GM12878 (cell line): Measurements from ENCODE around the gene AQP5. TPM values are rescaled to one million over a fixed set of nuclear protein-coding genes. Genes with fewer than 3 reads are reported as not detected.

Experiments used
- ATAC-seq: fragments of 200-7000 bp; cut with Tn5 transposase; 3 replicates; pipeline ENCODE4 v1.9.1; 2020; ENCODE audit warnings: mild to moderate bottlenecking, moderate library complexity
- BruUV-seq: library from RNA; stranded (reverse); fragments of 400-500 nt; replicated peaks from 2 replicates; lab custom pipeline; 2021; lab: Mats Ljungman, UMichigan
- CTCF ChIA-PET: fragments of 300-600 bp; sonication (Branson Sonifier 250); formaldehyde crosslinking; extraction: SDS; loops from one replicate; lab custom pipeline; 2021; ENCODE audit warnings: inconsistent platforms; lab: Yijun Ruan, JAX
- POLR2A ChIA-PET: fragments of 350-600 bp; formaldehyde crosslinking; extraction: SDS; loops from one replicate; lab custom pipeline; 2021; ENCODE audit warnings: inconsistent platforms; lab: Charles Lee
- RAD21 ChIA-PET: fragments of 300-600 bp; sonication (Branson Sonifier 250); formaldehyde crosslinking; loops from one replicate; lab custom pipeline; 2023; ENCODE audit warnings: antibody characterized with exemption; ENCODE audit not compliant: unreplicated experiment; lab: Charles Lee
- SMC1A ChIA-PET: fragments of 300-600 bp; sonication (Branson Sonifier 250); formaldehyde crosslinking; loops from one replicate; lab custom pipeline; 2023; ENCODE audit not compliant: unreplicated experiment, uncharacterized antibody; lab: Charles Lee
- DNase-seq: peaks from one replicate; pipeline ENCODE4 v3.0.0-alpha.2; 2011; ENCODE audit warnings: low read depth, low spot score
- FAIRE-seq: peaks from 3 replicates; lab custom pipeline; 2011; peaks lifted over from hg19 to GRCh38; lab: Jason Lieb, UNC
- H2AFZ ChIP-seq: 2 replicates; pipeline ENCODE4 v1.6.0; 2011; ENCODE audit warnings: low read depth, low read length, control low read depth; ENCODE audit not compliant: control insufficient read depth
- H3K27ac ChIP-seq: 2 replicates; pipeline ENCODE4 v1.5.1; 2011; ENCODE audit warnings: control low read depth; ENCODE audit not compliant: control insufficient read depth, insufficient read depth
- H3K27me3 ChIP-seq, 2 experiments: replicated peaks in 1 of 2; 2 replicates each; pipeline versions ENCODE4 v1.6.0 to v1.6.1; 2011; ENCODE audit warnings: low read length in 1 of 2; ENCODE audit not compliant: control insufficient read depth in 2 of 2, insufficient read depth in 2 of 2
- H3K36me3 ChIP-seq, 2 experiments: 2 replicates each; pipeline ENCODE4 v1.5.1; 2011; ENCODE audit warnings: low read length in 1 of 2; ENCODE audit not compliant: control insufficient read depth in 2 of 2, insufficient read depth in 2 of 2
- H3K4me1 ChIP-seq: 2 replicates; pipeline ENCODE4 v1.6.1; 2011; ENCODE audit warnings: mild to moderate bottlenecking, low read length, moderate library complexity, mixed read lengths; ENCODE audit not compliant: control insufficient read depth, insufficient read depth
- H3K4me2 ChIP-seq: 2 replicates; pipeline ENCODE4 v1.6.0; 2011; ENCODE audit warnings: control low read depth; ENCODE audit not compliant: control insufficient read depth, insufficient read depth
- H3K4me3 ChIP-seq: fragments of 200-600 bp; sonication (generic); 2 replicates; pipeline ENCODE4 v1.5.1; 2016
- H3K79me2 ChIP-seq: 2 replicates; pipeline ENCODE4 v1.6.0; 2011; ENCODE audit warnings: low read length; ENCODE audit not compliant: control insufficient read depth, insufficient read depth
- H3K9ac ChIP-seq: 2 replicates; pipeline ENCODE4 v1.8.0; 2011; ENCODE audit warnings: low read length, control low read depth, mixed read lengths; ENCODE audit not compliant: control insufficient read depth, insufficient read depth
- H3K9me3 ChIP-seq: replicated peaks from 3 replicates; pipeline ENCODE4 v1.5.1; 2011; ENCODE audit warnings: mild to moderate bottlenecking, low read length; ENCODE audit not compliant: control insufficient read depth, insufficient read depth
- H4K20me1 ChIP-seq: 2 replicates; pipeline ENCODE4 v1.6.0; 2011; ENCODE audit not compliant: control insufficient read depth, insufficient read depth
- CBFB ChIP-seq: IDR thresholded peaks from 2 replicates; pipeline ENCODE4 v1.6.1; 2016; ENCODE audit warnings: antibody characterized with exemption, low read depth
- CTCF ChIP-seq, 3 experiments: IDR thresholded peaks in 2 of 3; conservative IDR thresholded peaks in 1 of 3; 2 replicates each; pipeline ENCODE4 v1.5.1; 2011; ENCODE audit warnings: low read depth in 3 of 3, low read length in 3 of 3, mild to moderate bottlenecking in 3 of 3, control low read depth in 2 of 3, moderate library complexity in 2 of 3, inconsistent platforms in 1 of 3, mixed read lengths in 1 of 3; ENCODE audit not compliant: control insufficient read depth in 2 of 3, insufficient read depth in 1 of 3; ENCODE audit errors: extremely low read depth in 1 of 3
- EGR1 ChIP-seq, 2 experiments: IDR thresholded peaks; 1 replicate in 1 of 2; 2 replicates in 1 of 2; pipeline ENCODE4 v1.6.1; 2011 to 2012; ENCODE audit warnings: low read depth in 2 of 2, low read length in 2 of 2, borderline replicate concordance in 1 of 2, mild to moderate bottlenecking in 1 of 2, moderate library complexity in 1 of 2
- ETV6 ChIP-seq, 2 experiments: fragments of 450-650 bp in 1 of 2; IDR thresholded peaks in 1 of 2; conservative IDR thresholded peaks in 1 of 2; 2 replicates each; pipeline ENCODE4 v1.6.1; 2014; ENCODE audit warnings: antibody characterized with exemption in 1 of 2, borderline replicate concordance in 1 of 2, low read depth in 1 of 2, mild to moderate bottlenecking in 1 of 2, moderate library complexity in 1 of 2
- POU2F2 ChIP-seq: IDR thresholded peaks from 3 replicates; pipeline ENCODE4 v1.6.1; 2011; ENCODE audit warnings: low read depth, mild to moderate bottlenecking, low read length, borderline replicate concordance
- SIX5 ChIP-seq: IDR thresholded peaks from 2 replicates; pipeline ENCODE4 v1.6.1; 2011; ENCODE audit warnings: mild to moderate bottlenecking, low read depth, low read length, moderate library complexity; ENCODE audit not compliant: severe bottlenecking
- YBX1 ChIP-seq: fragments of 450-650 bp; IDR thresholded peaks from 2 replicates; pipeline ENCODE4 v1.6.1; 2016; ENCODE audit warnings: antibody characterized with exemption
- ZBTB11 ChIP-seq: fragments of 450-650 bp; formaldehyde crosslinking; IDR thresholded peaks from 2 replicates; pipeline ENCODE4 v1.5.0; 2022; ENCODE audit warnings: mild to moderate bottlenecking, missing genetic modification characterization
- ZSCAN29 ChIP-seq: fragments of 450-650 bp; IDR thresholded peaks from 2 replicates; pipeline ENCODE4 v1.6.1; 2017; ENCODE audit warnings: mild to moderate bottlenecking, moderate library complexity
- WGBS: methylation state at CpG from one replicate; pipeline ENCODE4 v1.1.6; 2016; ENCODE audit warnings: low lambda C conversion rate; ENCODE audit not compliant: insufficient replicate concordance, insufficient coverage; ENCODE audit errors: missing lambda C conversion rate; 5-methylcytosine and 5-hydroxymethylcytosine counted together
- in situ Hi-C: fragments of 300-500 bp; cut with MboI; formaldehyde crosslinking; loops from 9 replicates; pipeline ENCODE4 v1.14.3; 2018; ENCODE audit warnings: mixed read lengths
- intact Hi-C: fragments of 100-400 bp; cut with micrococcal nuclease; formaldehyde crosslinking; loops from one replicate; pipeline ENCODE4 v1.14.2; 2022; ENCODE audit not compliant: unreplicated experiment
- polyA plus RNA-seq, 11 experiments: library from polyadenylated mRNA; depleted of rRNA in 4 of 11; unstranded in 6 of 11; stranded (reverse) in 5 of 11; fragments of >200 nt; fragmentation: Nextera tagmentation in 4 of 11; fragmentation: Illumina TruSeq in 1 of 11; extraction: Ambion mirVana in 4 of 11; extraction: Trizol in 1 of 11; gene quantifications; 1 replicate in 1 of 11; 2 replicates in 10 of 11; pipeline versions ENCODE4 v1.2.1 to v1.2.3, GENCODE V29; 2011 to 2016; ENCODE audit warnings: inconsistent platforms in 2 of 11, missing spikeins in 2 of 11, low read depth in 1 of 11
- total RNA-seq, 4 experiments: library from RNA; depleted of rRNA in 3 of 4; stranded (reverse); fragments of >200 nt in 3 of 4; fragmentation: Illumina TruSeq in 1 of 4; extraction: Trizol in 1 of 4; gene quantifications; 2 replicates each; pipeline versions ENCODE4 v1.2.1 to v1.2.3, GENCODE V29; 2013 to 2021

AQP5 gene
- total and polyA plus RNA-seq, 10 of the 15 experiments (the other 5 are each of a cell fraction or from before 2014, with no cell fraction given) = not detected

- TF ChIP-seq ZSCAN29 = no peak
- TF ChIP-seq ZBTB11 (CRISPR knock-in tag) = no peak
- TF ChIP-seq SIX5 = no peak
- TF ChIP-seq YBX1 = no peak
Observed at GRCh38 chr12:50004696-50005095, 43.0 kb downstream of the AQP5 start (continued).

- H3K36me3 ChIP-seq = peaks cover 7 to 33% of the 10 kb centered on the region in 2 experiments; a peak in 3 of 4 replicates
- ChIA-PET CTCF (interaction anchor here (0.8 to 2.7 kb wide), 7 partner anchors 29 to 70 kb away, joined by 3 to 11 read pairs (median 4); no protein-coding TSS in a partner anchor), POLR2A (no interaction called here), RAD21 (no interaction called here), SMC1A (interaction anchor here (2.1 to 2.7 kb wide), 2 partner anchors 9 to 51 kb away, joined by 6 to 9 read pairs; no protein-coding TSS in a partner anchor)
- no peaks in the 10 kb centered on the region for H4K20me1 ChIP-seq
- H3K9ac ChIP-seq = no peak overlapping the region
- H3K4me2 ChIP-seq = no peak overlapping the region
- H2AFZ ChIP-seq = no peak overlapping the region
- WGBS = 89% methylated on average over 3 of the region's 3 CpGs
- no peak for FAIRE-seq
- H3K9me3 ChIP-seq = no peaks in the 10 kb centered on the region
- H3K4me1 ChIP-seq = peaks cover 10% of the 10 kb centered on the region; the same call in 1 of the 2 replicates
- DNase-seq = no peak
- intact Hi-C loops = no loop called here
- ATAC-seq = no peak
- peaks cover 10% of the 10 kb centered on the region for H3K79me2 ChIP-seq
- BruUV-seq = no TSS peak
- in situ Hi-C loops = no loop called here
- TF ChIP-seq EGR1 (IDR thresholded peaks at IDR 0.05; ENCODE audit: borderline replicate concordance in 1 of 2, low read depth in 2 of 2, low read length in 2 of 2) (no peak), ETV6 (conservative IDR thresholded peaks at IDR 0.05 in 1 of 2, IDR thresholded peaks at IDR 0.05 in 1 of 2; ENCODE audit: borderline replicate concordance in 1 of 2, low read depth in 1 of 2) (no peak), CTCF (IDR thresholded peaks at IDR 0.05 in 2 of 3, conservative IDR thresholded peaks at IDR 0.05 in 1 of 3; ENCODE audit: control insufficient read depth in 2 of 3, extremely low read depth in 1 of 3, insufficient read depth in 1 of 3, low read depth in 3 of 3, low read length in 3 of 3) (no peak), POU2F2 (no peak), CBFB (no peak)
- TF ChIP-seq, all 136 proteins: peak for 0
- H3K27me3 ChIP-seq = no peaks in the 10 kb centered on the region
- no peak overlapping the region for H3K4me3 ChIP-seq
- no peak overlapping the region for H3K27ac ChIP-seq
Observed at GRCh38 chr12:50005175-50005574, 43.5 kb downstream of the AQP5 start.
